LoVo (cell line): ENCODE results near the gene ARID5B.
"Not testable (repeated sequence)": the region's sequence is repeated elsewhere in the genome, so short reads cannot be mapped to it uniquely, and the experiment has no call there.

Experiments used
- DNase-seq: peaks from one replicate; pipeline ENCODE4 v3.0.0-alpha.2; 2016; ENCODE audit warnings: low spot score

Gene ARID5B, protein sequence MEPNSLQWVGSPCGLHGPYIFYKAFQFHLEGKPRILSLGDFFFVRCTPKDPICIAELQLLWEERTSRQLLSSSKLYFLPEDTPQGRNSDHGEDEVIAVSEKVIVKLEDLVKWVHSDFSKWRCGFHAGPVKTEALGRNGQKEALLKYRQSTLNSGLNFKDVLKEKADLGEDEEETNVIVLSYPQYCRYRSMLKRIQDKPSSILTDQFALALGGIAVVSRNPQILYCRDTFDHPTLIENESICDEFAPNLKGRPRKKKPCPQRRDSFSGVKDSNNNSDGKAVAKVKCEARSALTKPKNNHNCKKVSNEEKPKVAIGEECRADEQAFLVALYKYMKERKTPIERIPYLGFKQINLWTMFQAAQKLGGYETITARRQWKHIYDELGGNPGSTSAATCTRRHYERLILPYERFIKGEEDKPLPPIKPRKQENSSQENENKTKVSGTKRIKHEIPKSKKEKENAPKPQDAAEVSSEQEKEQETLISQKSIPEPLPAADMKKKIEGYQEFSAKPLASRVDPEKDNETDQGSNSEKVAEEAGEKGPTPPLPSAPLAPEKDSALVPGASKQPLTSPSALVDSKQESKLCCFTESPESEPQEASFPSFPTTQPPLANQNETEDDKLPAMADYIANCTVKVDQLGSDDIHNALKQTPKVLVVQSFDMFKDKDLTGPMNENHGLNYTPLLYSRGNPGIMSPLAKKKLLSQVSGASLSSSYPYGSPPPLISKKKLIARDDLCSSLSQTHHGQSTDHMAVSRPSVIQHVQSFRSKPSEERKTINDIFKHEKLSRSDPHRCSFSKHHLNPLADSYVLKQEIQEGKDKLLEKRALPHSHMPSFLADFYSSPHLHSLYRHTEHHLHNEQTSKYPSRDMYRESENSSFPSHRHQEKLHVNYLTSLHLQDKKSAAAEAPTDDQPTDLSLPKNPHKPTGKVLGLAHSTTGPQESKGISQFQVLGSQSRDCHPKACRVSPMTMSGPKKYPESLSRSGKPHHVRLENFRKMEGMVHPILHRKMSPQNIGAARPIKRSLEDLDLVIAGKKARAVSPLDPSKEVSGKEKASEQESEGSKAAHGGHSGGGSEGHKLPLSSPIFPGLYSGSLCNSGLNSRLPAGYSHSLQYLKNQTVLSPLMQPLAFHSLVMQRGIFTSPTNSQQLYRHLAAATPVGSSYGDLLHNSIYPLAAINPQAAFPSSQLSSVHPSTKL

DNA sequence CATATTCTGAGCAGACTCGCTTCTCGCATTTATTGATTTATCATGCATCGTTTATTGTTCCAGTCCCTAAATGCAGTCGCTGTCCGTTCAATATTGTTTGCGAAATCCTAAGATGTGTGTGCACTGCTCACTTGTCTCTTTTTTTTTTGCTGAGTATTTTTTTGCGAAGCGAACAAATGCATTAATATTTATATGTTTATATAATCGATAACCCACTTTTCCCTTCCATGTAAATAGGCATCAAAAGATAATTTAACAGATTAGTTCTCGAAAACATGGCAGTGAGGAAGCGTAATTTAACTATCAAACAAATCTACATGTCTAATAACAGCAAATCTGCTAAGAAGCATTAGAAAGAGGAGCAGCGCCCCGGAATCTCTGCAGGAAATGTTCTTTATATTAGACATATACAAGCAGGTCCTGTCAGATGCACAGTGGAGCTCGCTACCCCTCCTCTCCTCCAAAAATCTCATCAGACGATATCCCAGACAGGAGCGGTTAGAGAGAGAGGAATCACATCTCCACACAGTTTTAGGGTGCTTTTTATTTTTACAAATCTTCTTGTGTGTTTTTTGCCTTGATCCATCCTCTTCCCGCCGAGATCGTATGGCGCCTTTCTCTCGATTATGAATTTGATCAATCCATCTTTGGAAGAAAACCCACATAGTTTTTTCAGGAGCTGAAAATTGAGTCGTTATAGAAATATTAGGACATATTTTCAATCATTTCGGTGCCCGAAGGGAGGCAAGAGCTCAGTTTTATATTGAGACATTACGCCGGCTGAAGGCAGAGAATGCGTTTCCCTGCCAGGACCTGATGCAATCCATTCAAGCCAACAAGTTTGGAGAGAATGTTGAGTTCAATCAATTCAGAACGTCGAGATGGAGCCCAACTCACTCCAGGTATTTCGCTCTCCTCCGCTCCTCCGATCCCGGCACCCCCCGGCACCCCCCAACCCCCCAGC lies at the start of gene ARID5B:
Gene ARID5B, plus strand, starts transcription at position 871 of the 964 bp plus-strand sequence. Its CDS starts 11 bp downstream, at position 882.
- DNase-seq = peak; percentile 75

DNA sequence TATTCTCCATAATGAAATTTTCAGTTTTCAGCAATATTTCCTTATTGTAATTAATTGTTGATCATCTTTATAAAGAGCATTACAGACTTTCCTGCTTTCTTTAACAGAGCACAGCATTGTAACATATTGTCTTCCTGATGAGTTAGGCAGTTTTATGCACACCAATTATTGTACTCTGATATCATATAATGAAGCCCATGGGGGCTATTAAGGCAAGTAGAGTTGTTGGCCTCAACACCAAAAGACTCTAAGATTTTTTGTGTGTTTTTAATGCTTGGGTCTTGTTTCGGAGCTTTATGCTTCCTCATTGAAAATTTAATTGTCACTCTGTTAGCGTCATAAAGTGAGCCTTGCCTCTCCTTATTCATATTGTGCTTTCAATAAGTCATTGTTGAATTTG lies 49.2 kb upstream of the ARID5B start:
- no peak for DNase-seq

DNA sequence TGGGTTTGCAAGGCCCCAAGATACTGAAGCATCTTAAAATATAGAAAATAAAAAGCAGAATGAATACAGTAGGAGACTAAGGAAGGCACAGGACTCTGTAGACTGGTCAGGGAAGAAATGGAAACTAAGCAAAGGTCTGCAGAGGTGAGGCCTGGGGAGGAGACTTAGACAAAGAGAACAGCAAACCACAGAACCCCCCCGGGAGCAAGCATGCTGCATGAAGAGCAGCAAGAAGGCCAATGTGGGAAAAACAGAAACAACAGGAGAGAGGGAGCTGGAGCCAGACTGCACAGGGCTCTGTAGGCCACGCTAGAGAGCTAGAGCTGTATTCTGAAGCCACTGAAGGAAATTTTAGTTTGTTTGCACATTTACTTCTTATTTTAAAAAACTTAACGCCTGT lies 45.7 kb upstream of the ARID5B start:
- no peak for DNase-seq

DNA sequence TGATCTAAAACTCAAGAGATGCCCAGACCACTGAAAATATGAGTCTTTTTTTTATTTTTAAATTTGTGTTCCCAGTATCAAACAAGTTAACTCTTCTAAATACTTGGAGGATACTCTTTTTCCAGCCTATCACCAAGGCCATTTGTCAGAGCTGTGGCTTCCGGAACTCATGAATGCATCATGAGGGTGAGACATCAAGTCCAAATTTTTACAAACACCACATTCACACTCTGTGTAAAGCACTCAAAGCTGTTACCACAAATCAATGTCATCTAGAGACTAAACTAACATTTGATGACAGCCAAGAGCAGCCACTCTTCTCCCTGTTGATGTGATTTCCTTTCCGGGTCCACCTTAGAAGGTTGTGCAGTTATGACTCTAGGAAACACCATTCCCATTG lies 43.8 kb upstream of the ARID5B start:
- no peak for DNase-seq

DNA sequence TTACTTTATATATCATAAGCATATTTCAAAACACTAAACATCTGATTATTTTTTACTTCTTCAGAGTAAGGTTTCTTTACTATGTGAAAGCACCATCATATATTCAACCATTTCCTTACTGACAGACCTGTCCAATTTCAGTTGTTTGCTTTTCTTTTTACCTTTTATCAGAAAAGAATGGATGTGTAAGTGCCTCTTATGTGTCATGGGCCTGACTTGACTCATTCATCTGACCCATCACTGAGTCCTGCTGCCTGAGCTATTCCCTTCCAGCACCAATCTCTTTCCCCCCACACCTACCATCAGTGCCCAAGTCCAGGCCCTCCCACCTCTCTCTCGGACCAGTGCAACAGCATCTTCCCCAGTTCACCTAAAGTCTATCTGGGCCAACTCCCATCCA lies 41.7 kb upstream of the ARID5B start:
- no peak for DNase-seq

DNA sequence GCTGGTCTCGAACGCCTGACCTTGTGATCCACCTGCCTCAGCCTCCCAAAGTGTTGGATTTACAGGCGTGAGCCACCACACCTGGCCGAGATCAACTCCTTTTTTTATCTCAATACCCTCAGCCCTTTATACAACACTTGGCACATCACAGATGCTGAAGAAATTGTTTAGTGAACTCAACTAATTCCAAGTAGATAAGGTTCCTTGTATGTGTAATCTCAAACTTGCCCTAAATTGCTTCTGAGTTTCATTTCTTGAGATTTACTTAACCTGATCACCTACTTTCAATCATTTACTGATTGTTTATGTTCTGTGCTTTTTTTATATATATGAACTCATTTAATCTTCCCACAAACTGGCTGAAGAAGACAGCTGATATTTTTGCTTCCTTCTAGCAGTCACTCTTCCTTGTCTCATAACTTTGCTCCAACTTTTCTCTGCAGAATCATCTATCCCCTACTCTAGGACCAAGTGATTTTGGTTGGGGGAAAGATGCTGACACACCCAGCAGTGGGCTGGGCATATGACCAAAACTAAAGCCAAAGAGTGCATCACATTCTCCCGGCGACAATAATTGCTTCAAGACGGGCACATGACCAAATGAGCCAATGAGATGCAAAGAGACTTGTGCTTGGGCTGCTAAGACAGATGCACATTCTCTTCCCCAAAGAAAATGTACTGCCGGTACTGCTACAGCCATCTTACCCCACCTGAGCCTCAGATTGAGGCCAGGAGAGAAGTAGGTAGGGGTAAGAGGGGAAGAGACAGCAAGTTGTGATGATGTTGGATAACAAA lies 40.3 kb upstream of the ARID5B start:
- no peak for DNase-seq

DNA sequence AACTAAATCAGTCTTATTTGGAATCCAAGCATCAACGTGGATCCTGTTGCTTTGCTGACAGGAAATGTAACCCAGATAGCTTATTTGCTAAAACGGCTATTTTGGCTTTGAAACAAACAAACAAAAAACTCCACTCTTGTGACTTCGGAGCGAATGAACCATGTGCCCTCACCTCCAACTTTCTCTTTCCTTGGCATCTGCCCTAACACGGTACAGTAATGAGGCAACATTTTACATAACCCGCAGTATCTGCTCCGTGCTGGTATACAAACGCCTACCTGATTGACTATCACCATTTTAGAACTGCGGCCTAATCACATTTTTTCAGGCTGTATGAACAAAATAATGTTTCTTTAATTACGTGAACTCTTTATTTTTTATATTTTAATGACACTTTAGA lies 37.5 kb upstream of the ARID5B start:
- DNase-seq = no peak

DNA sequence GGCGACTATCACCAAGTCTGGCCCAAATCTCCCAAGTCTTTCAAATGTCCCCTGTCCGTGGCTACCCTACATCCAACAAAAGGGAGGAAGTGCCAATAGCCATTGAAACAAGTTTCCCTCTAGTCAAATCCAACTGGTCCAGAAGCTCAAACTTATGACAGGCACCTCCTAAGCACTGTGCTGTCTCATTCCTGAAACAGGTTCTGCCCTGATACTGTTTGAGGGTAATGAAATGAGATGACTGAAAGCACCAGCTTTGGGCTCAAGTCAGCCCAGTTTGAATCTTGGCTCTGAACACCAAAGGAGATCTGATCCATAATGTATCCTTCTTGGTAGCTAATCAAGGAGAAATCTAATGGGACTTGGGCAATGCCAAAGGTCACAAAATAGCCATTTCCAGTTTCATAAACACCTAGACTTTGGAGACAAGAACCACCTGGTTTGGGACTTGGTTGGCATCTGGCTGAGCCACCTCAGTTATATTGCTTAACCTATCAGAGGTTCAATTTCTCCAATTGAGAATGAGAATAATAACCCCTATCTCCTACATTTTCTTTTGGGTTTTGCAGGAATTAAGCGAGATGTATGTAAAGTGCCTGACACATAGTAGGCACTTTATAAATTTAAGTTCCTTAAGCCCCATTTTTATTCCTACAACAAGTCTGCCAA lies 34.7 kb upstream of the ARID5B start:
- DNase-seq = no peak

DNA sequence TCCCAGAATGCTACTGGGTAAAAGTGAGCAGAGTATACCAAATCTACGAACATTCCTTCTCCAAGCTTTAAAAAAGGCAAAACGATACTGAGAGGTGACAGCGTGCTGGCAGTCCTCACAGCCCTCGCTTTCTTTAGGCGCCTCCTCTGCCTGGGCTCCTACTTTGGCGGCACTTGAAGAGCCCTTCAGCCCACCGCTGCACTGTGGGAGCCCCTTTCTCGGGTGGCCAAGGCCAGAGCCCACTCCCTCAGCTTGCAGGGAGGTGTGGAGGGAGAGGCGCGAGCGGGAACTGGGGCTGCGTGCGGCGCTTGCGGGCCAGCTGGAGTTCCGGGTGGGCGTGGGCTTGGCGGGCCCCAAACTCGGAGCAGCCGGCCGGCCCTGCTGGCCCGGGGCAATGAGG lies 34.1 kb upstream of the ARID5B start:
- DNase-seq = not testable (repeated sequence)

DNA sequence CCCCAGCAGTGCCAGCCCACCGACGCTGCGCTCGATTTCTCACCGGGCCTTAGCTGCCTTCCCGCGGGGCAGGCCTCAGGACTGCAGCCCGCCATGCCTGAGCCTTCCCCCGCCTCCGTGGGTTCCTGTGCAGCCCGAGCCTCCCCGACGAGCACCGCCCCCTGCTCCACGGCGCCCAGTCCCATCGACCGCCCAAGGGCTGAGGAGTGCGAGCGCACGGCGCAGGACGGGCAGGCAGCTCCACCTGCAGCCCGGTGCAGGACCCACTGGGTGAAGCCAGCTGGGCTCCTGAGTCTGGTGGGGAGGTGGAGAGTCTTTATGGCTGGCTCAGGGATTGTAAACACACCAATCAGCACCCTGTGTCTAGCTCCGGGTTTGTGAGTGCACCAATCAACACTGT lies 33.7 kb upstream of the ARID5B start:
- DNase-seq = not testable (repeated sequence)

DNA sequence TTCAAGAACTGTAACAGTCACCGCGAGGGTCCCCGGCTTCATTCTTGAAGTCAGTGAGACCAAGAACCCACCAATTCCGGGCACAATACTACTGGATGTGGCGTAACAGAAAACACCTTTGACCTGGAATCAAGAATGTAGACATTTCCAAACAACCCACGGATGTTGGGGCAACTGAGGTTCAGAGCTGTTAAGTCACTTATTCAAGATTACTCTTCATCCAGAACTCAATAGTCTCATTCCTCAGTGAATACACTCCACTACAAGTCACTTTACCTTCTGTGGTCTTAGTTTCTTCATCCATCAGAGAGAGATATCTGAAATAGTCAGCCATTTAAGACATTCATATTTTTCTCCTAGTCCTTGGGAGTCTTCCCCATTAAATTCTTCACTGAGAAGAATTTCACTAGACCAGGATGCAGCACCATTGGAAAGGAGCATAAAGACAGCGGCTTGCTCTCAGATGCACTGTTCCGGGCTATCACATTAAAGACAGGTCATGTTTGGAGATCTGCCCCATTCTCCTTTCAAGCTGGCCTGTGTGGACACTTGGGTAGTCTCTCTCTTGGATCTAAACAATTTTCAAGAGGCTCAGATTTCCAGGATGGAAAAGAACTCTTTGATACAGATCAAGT lies 32.3 kb upstream of the ARID5B start:
- DNase-seq = no peak

DNA sequence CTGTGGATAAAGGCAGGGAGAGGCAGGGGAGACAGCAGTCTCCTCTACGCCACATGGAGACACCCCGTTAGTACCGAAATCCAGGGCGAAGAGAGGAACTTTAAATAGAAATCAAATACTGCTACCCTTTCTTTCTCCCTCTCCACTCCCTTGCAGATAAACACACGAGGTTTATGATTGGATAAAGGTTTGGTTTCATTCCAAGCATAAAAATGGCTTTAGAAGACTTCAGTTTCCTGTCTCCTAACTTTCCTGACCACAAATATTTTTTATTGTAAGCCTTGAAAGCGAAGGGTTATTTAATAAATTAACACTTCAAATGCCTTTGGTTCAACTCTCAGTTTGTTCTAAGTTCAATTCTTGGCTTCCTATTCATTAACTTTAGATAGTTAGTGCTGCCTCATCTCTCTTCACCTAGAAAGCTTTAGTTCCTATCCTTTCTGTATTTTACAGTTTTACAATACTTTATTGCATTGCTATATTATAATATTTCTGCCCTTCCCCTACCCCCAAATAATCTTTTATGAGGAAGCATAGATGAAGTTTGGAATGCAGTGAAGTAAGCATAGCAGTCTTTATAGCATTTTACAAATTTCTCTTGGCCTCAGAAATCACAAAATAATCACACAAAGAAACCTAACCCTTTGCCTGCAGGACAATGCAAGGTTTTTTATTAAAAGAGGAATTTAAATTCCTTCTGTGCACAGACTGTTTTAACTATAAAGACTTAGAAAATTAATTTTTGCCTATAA lies 31.5 kb upstream of the ARID5B start:
- peak; percentile 46 for DNase-seq

DNA sequence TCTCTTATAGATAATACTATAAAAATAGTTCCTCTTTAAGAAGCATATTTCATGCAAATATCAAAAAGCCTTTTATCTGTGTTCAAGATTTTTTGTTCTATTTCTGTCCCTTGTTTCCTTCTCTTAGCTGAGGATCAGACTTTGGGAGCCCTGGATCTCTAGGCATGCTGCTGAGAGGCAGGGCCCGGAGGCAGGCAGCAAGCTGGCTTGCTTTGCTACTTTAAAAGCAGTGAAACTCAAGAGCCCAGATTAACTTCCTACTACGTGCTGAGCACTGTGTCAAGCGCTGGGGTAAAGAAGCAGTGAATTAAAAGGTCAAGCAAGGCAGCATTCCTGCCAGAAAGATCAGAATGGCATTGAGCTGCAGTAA lies 31.0 kb upstream of the ARID5B start:
- no peak for DNase-seq

DNA sequence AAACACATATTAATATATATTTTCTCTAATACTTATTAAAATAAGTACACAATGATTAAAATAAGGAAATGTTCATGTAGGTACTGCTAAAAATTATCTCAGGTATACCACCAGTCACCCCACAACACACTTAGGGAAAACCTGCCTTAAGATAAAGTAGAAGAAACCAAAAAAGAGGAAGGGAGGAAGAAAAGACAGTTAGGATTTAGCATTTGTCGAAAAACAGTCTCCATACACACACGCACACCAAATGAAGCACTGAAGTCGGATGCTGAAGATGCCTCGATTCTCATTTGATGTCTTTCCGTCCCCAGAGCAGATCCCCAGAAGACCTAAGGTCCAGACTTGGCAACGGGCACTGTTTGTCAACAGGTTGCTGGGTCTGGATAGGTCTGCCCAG lies 30.0 kb upstream of the ARID5B start:
- no peak for DNase-seq

DNA sequence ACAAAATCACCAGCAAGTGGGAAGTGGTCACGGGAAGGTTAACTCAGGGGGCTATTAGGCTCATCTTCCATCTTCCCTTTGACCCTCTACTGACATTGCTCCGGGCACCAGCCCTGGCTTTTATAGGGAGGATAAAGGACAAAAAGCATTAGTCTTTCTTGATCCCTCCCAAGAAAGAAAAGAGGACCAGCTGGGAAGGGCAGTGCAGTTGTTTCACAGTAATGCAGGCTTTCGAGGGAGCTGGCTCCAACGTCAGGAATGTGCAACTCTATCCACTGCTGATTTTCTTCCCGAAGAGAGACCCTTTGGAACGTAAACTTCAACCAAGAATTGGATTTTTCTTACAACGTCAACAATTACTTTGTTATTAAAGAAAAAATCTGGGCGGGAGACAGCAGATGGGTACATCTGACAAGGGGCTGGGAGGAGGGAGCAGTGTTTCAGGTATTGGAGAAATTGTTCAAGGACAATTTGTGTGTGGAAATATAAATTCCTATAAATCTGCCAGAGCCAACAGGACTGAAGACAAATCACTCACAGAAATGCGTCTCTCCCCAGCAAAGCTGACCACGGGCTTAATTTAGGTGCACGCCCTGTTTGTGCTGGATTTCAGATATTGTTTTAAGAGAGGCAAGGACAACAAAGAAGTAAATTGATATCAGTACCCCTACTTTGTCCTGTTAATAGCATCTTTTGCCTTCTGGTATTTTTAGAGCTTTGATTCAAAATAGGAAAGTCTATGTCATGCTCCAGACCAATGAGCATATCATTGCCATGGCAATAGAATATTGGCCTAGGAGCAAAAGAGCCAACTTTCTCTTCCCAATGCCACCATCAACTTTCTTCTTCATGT lies 23.4 kb upstream of the ARID5B start:
- no peak for DNase-seq

DNA sequence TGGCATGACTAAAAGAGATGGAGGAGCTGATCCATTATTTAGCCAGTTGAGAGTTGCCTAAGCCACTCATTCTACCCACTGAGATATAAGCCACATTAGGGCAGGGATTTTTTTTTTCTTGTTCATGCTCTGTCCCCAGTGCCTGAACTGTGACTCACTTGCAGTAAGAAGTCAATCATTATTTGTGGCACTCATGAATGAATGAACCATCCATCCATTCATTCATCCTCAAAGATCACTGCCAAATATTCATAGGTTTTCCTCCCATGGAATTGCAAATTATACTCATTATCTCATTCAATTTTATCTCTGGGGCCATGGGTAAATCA lies 22.8 kb upstream of the ARID5B start:
- DNase-seq = no peak

DNA sequence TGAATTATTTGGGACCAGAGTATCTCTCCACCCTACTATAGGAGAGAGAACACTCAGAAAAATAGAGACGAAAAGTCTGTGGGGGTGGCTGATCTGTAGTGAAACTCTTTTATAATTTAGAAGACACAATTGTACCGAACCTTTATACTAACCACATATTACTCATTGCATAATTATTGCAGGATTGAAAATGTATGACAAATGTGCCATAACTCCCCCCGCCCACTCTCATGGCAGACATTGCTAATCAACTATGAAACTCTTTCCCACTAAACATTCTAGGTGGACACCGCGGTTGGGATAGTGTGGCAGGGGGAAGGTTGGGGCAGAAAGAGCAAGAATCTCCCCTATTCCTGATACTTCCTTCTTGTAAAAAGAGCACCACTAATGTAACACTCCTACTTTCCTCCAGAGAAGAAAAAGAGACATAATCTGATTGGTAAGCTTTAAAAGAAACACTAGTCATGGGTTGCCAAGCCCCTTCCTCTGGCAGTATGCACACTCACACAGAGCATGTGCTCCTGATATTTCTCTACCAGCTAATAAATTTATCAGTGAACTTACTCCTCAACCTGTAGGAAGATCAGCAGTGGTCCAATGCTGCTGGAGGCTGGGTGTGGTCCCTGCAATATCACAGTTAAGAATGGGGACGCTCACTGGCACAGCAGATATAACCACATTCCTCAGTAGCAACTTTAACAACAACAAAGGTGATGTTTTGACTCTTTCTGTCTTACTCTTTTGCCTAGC lies 18.7 kb upstream of the ARID5B start:
- DNase-seq = no peak
